ENCODE measurements around the gene ATP9B.
"Not testable (repeated sequence)": the region's sequence is repeated elsewhere in the genome, so short reads cannot be mapped to it uniquely, and the experiment has no call there.

Gene ATP9B

GRCh38 chr18:79360933-79361332 lies 291.7 kb downstream of the ATP9B start:
- no peak for DNase-seq

DNA sequence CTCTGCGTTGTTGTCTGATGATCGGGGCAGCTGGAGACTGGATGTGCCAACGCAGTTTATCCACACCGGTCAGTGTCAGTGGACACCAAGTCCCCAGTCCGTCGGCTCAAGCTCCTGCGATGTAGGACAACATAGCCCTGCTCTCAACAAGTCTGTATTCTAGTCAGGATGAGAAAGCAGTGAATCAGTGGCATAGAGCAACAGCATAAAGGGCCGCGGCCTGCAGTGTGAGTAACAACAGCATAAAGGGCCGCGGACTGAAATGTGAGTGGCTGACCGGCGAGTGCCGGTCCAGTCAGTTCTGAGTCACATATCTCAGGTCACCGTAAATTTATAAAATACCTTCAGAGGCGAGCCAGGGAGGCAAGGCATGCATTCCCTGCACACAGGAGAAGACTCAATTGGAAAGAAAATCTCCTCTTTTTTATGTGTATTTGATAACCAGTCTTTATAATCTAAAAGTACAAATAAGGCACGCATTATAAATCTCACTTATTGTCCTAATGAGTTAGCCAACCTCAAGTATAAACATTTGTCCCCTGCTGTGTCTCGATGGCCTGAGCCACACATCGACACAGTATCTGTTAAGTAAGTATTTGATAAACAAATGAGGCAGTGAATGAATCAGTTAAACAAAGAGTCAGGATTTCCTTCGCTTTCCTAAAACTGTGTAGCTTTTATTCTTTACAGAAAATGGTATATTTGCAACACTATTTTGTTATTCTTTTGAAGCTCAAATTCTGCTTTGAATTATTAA lies 292.8 kb downstream of the ATP9B start:
- no peak for DNase-seq

GRCh38 chr18:79365701-79366100 lies 296.5 kb downstream of the ATP9B start:
- no peak for DNase-seq

- peak in 4 of 56 donors; percentile 19 to 50 (median 26) for DNase-seq
Observed at GRCh38 chr18:79366177-79367094, 297.2 kb downstream of the ATP9B start.

- no peak for DNase-seq
Observed at GRCh38 chr18:79367480-79367879, 298.3 kb downstream of the ATP9B start.

DNA sequence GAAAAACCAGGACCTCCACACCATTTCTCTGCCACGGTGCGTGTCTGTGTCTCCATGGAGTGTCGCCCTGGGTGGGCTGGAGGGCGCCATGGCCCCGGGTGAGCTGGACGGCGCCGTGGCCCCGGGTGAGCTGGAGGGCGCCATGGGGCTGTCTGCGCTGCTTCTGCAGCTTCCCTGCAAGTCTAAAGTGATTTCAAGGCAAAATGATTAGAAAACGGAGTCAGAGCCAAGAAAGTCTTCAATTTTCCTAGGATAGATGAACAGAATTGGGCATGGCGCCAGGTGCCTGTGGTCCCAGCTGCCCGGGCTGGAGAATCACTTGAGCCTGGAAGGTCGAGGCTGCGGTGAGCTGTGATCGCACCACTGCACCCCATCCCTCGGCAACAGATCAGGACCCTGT lies 298.8 kb downstream of the ATP9B start:
- peak in 1 of 56 donors; percentile 31 for DNase-seq

DNA sequence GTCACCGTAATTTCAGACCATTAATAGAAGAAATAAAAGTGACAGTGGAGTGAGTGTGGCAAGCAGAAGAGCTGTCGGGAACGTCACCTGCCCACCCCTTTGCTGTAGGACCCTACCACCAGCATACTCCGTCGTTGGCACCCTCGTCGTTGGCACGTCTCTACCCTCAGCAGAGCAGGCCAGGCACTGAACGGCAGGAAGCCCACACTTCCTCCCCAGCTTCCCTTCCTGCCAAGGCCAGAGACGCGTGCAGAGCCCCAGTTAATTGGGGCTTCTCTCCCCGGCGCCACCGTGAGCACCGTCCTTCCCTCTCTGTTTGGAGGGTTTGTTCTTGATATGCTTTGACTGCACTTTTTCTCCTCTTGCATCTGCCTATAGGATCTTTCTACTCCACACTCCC lies 299.5 kb downstream of the ATP9B start:
- DNase-seq = peak in 1 of 56 donors; percentile 24

GRCh38 chr18:79371561-79372121 lies 302.4 kb downstream of the ATP9B start:
- DNase-seq = no peak

GRCh38 chr18:79372461-79372860 lies 303.3 kb downstream of the ATP9B start:
- DNase-seq = no peak

- DNase-seq = no peak
Observed at GRCh38 chr18:79372991-79373390, 303.8 kb downstream of the ATP9B start.

- DNase-seq = no peak
Observed at GRCh38 chr18:79373736-79374135, 304.5 kb downstream of the ATP9B start.

DNA sequence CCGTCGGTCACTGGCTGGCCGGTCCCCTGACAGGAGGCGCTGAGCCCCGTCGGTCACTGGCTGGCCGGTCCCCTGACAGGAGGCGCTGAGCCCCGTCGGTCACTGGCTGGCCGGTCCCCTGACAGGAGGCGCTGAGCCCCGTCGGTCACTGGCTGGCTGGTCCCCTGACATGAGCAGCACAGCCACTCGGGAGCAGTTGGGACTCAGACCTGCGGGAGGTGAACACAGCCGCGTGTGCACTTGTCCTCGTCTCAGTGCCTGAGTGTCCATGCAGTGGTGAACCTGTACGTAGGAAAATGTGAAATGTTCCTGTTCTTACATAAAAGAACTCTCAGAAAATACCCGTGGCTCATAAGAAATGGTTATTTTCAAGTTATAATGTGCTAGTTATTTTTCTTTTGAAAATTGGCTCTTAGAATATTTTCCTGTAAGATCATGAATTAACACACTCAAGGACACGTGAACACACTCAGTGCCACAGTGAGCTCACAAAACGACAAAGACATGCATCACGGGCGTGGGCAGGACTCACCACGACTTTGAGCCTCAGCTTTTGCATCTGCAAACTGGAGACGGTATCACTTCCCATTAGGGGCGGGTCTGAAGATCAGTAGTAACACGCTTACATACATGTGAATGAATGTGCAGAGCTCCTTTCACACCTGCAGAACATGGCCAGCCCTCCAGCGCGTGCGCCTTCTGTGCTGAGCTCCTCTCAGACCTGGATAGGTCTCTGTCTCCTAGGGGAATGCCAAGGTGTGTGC lies 305.4 kb downstream of the ATP9B start:
- no peak for DNase-seq

DNA sequence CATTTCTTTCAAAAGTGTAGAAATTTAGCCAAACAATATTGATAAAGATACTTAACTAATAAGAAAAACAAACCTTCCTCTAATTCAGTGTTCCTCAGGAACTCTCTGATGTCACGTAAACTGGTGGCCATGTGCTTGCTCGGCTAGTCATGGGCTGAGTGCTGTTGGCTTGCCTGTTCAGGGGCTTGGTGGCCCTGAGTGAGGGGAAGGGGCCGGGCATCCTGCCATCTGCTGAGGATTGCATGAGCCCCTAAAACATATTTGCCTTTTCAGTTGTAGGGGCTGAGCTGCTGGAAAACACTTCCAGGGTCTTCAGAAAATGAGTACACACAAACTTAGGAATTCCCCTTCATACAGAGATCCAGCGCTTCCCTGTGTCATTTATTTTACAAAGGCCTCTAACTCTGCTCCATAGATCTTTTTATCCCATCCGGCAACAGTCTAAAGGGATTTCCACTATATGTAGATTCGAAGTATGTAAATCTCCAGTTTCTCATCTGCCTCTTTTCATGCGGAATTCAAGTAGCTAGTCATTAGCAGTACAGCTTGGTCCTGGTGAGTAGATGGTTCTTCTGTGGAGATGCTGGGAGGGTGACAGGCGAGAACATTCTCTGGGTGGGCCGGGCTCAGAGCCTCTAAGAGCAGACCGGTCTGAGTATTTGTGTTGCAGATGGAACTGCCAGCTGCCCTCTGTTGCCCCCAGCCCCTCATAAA lies 306.4 kb downstream of the ATP9B start:
- no peak for DNase-seq

- DNase-seq = not testable (repeated sequence)
Observed at GRCh38 chr18:79376661-79377060, 307.5 kb downstream of the ATP9B start.

DNA sequence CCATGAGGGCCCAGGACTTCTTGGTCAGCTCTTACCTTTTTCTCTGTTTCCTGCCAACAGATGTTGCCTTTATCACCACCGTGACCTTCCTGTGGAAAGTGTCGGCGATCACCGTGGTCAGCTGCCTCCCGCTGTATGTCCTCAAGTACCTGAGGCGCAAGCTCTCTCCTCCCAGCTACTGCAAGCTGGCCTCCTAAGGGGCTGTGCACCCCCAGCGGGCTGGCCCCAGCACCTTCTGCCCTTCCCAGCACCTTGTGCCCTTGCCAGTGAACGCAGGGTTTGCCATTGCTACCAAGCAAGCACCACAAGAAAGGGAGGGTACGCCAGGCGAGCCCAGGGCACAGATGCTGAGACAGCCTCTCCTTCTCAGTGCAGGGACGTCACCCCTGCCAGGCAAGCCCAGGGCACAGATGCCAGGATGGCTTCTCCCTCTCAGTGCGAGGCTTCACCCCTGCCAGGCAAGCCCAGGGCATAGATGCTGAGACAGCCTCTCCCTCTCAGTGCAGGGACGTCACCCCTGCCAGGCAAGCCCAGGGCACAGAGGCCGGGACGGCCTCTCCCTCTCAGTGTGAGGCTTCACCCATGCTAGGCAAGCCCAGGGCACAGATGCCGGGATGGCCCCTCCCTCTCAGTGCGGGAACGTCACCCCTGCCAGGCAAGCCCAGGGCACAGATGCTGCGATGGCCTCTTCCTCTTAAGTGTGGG lies 308.1 kb downstream of the ATP9B start:
- DNase-seq = peak in 11 of 56 donors; percentile 14 to 59 (median 30)

DNA sequence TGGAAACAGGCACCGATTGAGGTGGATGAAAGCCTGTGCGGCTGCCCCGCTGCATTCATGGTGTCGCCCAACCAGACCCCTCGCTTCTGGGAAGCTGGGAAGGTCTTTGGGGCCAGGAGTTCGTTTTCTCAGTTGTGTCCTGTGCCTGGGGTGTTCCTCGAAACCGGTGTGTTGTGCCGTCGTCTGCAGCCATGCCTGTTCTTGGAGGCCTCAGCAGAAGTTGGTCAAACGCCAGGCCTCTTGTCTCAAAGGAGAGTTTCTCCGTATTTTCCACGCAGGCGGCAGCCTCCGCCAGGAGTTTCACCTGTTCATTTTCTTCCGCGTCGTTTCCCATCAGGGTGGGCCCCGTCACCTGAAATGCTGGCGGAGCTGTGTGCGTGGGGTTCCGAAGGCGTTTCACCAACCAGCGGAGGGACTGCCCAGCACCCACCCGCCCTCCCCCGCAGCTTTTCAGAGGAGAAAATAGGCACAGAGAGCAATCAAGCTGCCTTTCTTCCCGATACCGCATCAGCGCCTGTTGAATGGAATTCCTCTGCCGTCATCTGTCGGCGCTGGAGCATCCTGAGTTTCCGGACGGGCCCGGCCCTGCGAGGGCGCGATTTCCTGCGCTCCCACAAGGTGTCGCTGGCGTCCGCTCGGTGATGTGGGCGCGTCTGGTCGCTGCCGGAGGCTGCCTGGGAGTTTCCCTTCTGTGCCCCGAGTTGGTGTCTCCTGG lies 309.5 kb downstream of the ATP9B start:
- DNase-seq = peak in 47 of 56 donors; percentile 19 to 86 (median 55)

- DNase-seq = no peak
Observed at GRCh38 chr18:79379251-79379905, 310.2 kb downstream of the ATP9B start.

DNA sequence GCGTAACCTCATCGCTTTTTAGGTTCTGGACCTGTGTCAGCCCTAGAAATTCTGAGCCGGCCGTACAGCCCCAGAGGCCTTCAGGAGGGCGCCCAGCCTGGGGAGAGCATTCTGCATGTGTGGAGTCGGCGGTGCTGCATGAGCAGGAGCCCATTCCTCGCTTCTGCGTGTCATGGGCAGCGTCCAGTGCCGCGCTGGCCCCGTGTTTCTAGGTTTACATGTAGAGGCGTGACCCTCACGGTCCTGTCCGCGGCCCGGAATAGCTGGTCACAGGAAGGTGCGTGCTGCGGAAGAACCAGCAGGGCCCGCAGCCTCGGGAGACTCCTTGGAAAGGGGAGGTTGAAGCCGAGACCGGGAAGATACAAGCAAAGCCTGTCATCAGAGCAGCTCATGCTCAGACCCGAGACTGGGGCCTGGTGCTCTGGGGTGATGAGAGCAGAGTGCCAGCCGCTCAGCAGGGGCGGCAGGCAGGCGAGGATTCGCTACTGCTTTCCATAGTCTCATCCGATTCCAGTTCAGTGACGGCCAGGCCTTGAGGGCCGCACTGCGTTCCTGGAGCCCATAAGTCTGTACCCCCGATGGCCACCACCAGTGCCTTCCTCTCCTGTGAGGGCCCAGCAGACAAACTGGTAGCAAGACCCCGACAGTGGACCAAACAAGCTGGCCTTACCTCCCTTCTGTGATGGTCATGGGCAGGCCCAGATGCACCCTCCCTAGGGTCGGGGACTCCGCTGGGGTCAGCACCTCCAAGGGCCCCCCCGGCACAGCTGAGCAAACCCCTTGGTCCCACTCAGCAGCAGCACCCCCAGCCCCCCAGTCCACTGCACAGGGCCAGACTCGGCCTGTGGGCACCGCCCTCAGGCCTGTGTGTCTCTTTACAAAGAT lies 311.0 kb downstream of the ATP9B start:
- no peak for DNase-seq

Data from amygdala (tissue), 56 donors.